Thoracic aorta (tissue), 2 donors: Measurements from ENCODE around the gene ZFP57. TPM values are rescaled to one million over a fixed set of nuclear protein-coding genes. Genes with fewer than 3 reads are reported as not detected.
A peak's percentile ranks its signal among the peaks of the same experiment; 100 is the strongest.

Experiments
- ATAC-seq: fragments of 150-250 bp; one replicate; pipeline ENCODE4 v1.8.0; 2017; ENCODE audit warnings: low read depth; ENCODE audit not compliant: insufficient number of reproducible peaks, low FRiP score
- DNase-seq: peaks from one replicate; pipeline ENCODE4 v3.0.0-alpha.2; 2020; ENCODE audit warnings: low spot score
- H3K27ac ChIP-seq, 2 donors: fragments of 200-600 bp; sonication (generic); 1 replicate in 1 of 2; 2 replicates in 1 of 2; pipeline ENCODE4 v1.5.1; 2016; ENCODE audit warnings: mild to moderate bottlenecking in 2 of 2, moderate library complexity in 2 of 2
- H3K27me3 ChIP-seq: fragments of 200-600 bp; sonication (generic); replicated peaks from 2 replicates; pipeline ENCODE4 v1.6.0; 2016; ENCODE audit warnings: mild to moderate bottlenecking; ENCODE audit not compliant: insufficient read depth
- H3K36me3 ChIP-seq: fragments of 200-600 bp; sonication (generic); one replicate; pipeline ENCODE4 v1.5.1; 2016
- H3K4me1 ChIP-seq, 2 donors: fragments of 200-600 bp; sonication (generic); 1 replicate in 1 of 2; 2 replicates in 1 of 2; pipeline versions ENCODE4 v1.5.1 to v1.6.0; 2016; ENCODE audit warnings: low read depth in 2 of 2, mild to moderate bottlenecking in 1 of 2; ENCODE audit not compliant: control insufficient read depth in 1 of 2
- H3K4me3 ChIP-seq: fragments of 200-600 bp; sonication (generic); 2 replicates; pipeline ENCODE4 v1.5.1; 2016; ENCODE audit warnings: mild to moderate bottlenecking
- H3K9me3 ChIP-seq: fragments of 200-600 bp; sonication (generic); 2 replicates; pipeline ENCODE4 v1.5.1; 2016
- total RNA-seq, 2 donors: library from RNA; depleted of rRNA; stranded (reverse); fragments of >200 nt; gene quantifications; one replicate each; pipeline versions ENCODE4 v1.1.0 to v1.2.3, GENCODE V29; 2016
- TF ChIP-seq, protein P1 (sequence below): fragments of 200-600 bp; sonication (generic); IDR thresholded peaks from one replicate; pipeline ENCODE4 v1.5.1; 2019; ENCODE audit warnings: antibody characterized with exemption

ZFP57 gene
- total RNA-seq, 2 donors from 2014 or later, result 3.2 TPM; not detected in 1

DNA sequence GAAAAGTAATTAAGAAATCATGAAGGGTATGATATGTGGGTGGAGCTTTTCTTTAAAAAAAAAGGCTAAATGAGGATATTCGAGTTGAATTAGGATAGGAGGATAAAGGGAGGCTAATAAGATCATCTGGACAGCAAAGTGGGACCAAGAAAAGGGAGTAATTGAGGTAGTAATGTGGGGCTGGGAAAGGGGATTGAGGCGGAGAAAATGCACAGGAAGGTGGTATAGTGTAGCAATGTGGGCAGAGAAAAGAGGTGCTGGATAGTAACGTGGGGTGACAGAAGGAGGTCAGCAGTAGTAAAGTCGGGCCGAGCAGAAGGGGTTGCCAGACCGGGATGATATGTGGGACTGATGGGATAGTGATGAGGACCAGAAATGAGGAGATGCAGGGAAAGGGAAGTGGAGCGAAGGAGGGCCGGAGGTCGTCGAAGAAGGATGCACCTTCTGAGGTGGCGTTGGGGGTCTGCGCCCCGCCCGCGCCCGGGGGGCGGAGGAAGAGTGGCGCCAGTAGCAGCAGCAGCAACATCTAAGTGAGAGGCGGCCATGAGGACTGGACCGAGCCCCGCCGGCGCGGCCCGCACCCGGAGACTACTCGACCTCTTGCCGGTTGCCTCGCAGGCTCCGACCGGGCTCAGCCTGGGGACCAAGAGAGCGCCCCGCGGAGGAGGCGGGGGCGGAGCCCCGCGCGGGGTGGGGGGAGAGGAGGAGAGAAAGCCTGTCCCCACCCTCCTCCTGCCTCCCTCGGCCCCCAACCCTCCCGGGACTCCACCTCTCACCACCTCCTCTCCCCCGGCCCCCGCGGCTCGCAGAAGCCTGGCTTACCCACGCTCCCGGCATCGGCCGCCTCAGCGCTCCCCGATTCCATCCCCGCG is 48.9 kb downstream of the ZFP57 start:
- TF ChIP-seq, protein P1, sequence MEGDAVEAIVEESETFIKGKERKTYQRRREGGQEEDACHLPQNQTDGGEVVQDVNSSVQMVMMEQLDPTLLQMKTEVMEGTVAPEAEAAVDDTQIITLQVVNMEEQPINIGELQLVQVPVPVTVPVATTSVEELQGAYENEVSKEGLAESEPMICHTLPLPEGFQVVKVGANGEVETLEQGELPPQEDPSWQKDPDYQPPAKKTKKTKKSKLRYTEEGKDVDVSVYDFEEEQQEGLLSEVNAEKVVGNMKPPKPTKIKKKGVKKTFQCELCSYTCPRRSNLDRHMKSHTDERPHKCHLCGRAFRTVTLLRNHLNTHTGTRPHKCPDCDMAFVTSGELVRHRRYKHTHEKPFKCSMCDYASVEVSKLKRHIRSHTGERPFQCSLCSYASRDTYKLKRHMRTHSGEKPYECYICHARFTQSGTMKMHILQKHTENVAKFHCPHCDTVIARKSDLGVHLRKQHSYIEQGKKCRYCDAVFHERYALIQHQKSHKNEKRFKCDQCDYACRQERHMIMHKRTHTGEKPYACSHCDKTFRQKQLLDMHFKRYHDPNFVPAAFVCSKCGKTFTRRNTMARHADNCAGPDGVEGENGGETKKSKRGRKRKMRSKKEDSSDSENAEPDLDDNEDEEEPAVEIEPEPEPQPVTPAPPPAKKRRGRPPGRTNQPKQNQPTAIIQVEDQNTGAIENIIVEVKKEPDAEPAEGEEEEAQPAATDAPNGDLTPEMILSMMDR, result no peak
- no peak for DNase-seq

DNA sequence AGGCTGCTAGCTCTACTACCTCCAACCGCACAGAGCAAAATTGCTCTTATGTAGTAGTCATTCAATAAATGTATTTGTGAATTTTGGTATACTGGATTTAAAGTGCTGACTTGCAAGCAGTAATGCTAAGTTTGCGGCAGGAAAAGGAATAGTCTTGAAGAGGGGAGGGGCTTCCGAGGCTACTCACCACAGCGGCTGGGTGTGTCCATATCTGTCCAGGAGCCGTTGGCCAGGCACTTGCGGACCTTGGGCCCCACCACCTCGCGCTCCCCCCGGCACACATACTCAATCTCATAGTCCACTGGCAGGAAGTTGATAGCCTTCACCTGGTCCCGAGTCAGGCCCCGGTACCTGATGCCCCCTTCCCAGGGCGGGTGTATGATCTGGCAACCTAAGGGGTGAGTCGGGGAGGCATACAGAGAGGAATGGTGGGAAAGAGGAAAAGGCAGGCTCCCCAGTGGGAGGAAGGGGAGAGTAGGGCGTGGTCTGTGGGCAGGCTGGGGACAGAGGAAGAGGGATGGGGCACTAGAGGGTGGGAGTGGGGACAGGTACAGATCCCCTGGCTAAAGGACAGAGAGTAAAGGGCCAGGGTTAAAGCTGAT is 49.6 kb downstream of the ZFP57 start:
- Histone ChIP-seq H3K4me1 (peaks cover 9 to 50% of the 10 kb centered on the region in 2 donors), H3K4me3 (peak overlapping the region; percentile 98), H3K36me3 (no peaks in the 10 kb centered on the region), H3K9me3 (no peaks in the 10 kb centered on the region), H3K27me3 (no peaks in the 10 kb centered on the region), H3K27ac (no peak overlapping the region)
- DNase-seq (no peak), ATAC-seq (no peak)
- TF ChIP-seq, protein P1, result no peak

More for the DNA sequence above, 48.9 kb downstream of the ZFP57 start:
- H3K27me3 ChIP-seq, result no peaks in the 10 kb centered on the region
- peak overlapping the region; percentile 98 for H3K4me3 ChIP-seq
- H3K36me3 ChIP-seq, result no peaks in the 10 kb centered on the region
- no peak for ATAC-seq
- H3K27ac ChIP-seq, result peak overlapping the region; percentile 79 to 84
- no peaks in the 10 kb centered on the region for H3K9me3 ChIP-seq
- H3K4me1 ChIP-seq, result peaks cover 9 to 47% of the 10 kb centered on the region in 2 donors

DNA sequence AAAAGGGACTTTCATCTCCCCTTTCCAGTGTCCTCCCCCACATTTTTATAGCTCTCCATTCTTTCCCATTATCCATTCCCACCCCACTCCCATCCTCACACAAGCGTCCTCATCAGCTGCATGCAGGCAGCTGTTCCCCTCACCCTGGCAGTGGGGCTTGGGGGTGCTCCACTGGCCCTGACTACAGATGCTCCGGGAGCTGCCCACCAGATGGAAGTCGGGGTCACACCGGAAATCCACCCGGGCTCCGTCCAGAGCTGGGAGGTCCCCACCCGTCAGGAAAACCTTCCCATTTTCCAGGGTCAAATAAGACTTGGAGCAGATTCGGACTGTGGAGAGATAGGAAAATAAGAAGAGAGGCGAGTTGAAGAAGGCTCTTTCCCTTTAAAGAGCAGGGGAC is 50.6 kb downstream of the ZFP57 start:
- H3K4me1 ChIP-seq, result peaks cover 9 to 50% of the 10 kb centered on the region in 2 donors
- H3K27me3 ChIP-seq, result no peaks in the 10 kb centered on the region
- H3K27ac ChIP-seq, result no peak overlapping the region
- H3K9me3 ChIP-seq, result no peaks in the 10 kb centered on the region
- H3K4me3 ChIP-seq, result no peak overlapping the region
- TF ChIP-seq, protein P1, result no peak
- no peaks in the 10 kb centered on the region for H3K36me3 ChIP-seq
- DNase-seq, result no peak
- ATAC-seq, result no peak

DNA sequence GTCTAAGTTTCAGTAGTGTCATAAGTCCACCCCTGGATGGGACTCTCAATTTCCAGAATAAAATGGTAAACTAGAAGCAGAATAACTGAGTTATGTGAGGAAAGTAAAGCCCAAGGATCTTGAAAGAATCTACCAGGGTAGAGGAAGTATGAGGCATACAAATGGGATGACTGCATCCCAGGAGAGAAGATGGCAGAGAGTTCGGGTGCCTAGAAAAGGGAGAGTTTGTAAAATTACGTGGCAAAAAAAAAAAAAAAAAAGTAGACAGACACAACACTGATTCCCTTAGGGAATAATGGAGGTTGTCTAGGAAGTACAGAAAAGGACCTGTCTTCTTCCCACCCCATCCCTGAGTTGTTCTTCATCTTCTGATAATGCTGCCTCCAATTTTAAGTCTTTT is 51.4 kb downstream of the ZFP57 start:
- ATAC-seq (no peak), DNase-seq (no peak)
- Histone ChIP-seq H3K9me3 (no peaks in the 10 kb centered on the region), H3K4me3 (no peak overlapping the region), H3K27me3 (no peaks in the 10 kb centered on the region), H3K4me1 (peaks cover 9 to 50% of the 10 kb centered on the region in 2 donors), H3K27ac (no peak overlapping the region), H3K36me3 (no peaks in the 10 kb centered on the region)
- TF ChIP-seq, protein P1, result no peak
